ENCODE measurements around the gene PIP5KL1.

Gene PIP5KL1

GRCh38 chr9:127907867-127908659, 22.5 kb downstream of the PIP5KL1 start:
- Histone ChIP-seq H3K36me3 (ENCODE audit: control insufficient read depth in 1 of 2, insufficient read depth in 2 of 2, low read depth in 1 of 2, low read length in 2 of 2) (peaks cover 45 to 52% of the 10 kb centered on the region in 2 experiments), H3K4ac (ENCODE audit: low read depth in 1 of 2, low read length in 2 of 2) (no peak overlapping the region), H3K4me1 (ENCODE audit: control insufficient read depth, insufficient read depth, low read depth, low read length) (peaks cover 22% of the 10 kb centered on the region), H3K4me3 (ENCODE audit: insufficient read depth in 1 of 2, low read depth in 1 of 2, low read length in 2 of 2) (no peak overlapping the region), H2BK5ac (ENCODE audit: low read depth, low read length, poor library complexity, severe bottlenecking) (no peak overlapping the region), H4K8ac (ENCODE audit: low read length) (no peak overlapping the region), H2AFZ (ENCODE audit: low read depth, low read length) (no peak overlapping the region), H3K9me3 (ENCODE audit: control insufficient read depth, low read length) (no peaks in the 10 kb centered on the region), H2BK15ac (ENCODE audit: low read depth, poor library complexity, severe bottlenecking) (no peak overlapping the region), H2AK5ac (ENCODE audit: low read length, severe bottlenecking) (no peak overlapping the region), H3K14ac (ENCODE audit: low read length in 2 of 2) (no peak overlapping the region), H3K27me3 (ENCODE audit: control insufficient read depth in 1 of 2, insufficient read depth in 1 of 2, low read length in 2 of 2) (no peaks in the 10 kb centered on the region), H2BK120ac (ENCODE audit: low read depth, low read length) (no peak overlapping the region), H3K4me2 (ENCODE audit: low read length, poor library complexity, severe bottlenecking) (no peak overlapping the region), H3K23ac (ENCODE audit: low read length in 2 of 2) (no peak overlapping the region), H2BK12ac (ENCODE audit: low read length in 2 of 2) (no peak overlapping the region), H3K9ac (ENCODE audit: low read length) (no peak overlapping the region), H4K91ac (ENCODE audit: low read length) (no peak overlapping the region), H3K79me1 (replicated peaks; ENCODE audit: low read length, poor library complexity, severe bottlenecking) (peaks cover 7% of the 10 kb centered on the region), H3K18ac (ENCODE audit: low read depth in 1 of 2, low read length in 2 of 2) (no peak overlapping the region), H3K27ac (ENCODE audit: low read length, poor library complexity, severe bottlenecking) (no peak overlapping the region)
- 89% methylated on average over 34 of the region's 35 CpGs for WGBS
- no peak for DNase-seq

DNA sequence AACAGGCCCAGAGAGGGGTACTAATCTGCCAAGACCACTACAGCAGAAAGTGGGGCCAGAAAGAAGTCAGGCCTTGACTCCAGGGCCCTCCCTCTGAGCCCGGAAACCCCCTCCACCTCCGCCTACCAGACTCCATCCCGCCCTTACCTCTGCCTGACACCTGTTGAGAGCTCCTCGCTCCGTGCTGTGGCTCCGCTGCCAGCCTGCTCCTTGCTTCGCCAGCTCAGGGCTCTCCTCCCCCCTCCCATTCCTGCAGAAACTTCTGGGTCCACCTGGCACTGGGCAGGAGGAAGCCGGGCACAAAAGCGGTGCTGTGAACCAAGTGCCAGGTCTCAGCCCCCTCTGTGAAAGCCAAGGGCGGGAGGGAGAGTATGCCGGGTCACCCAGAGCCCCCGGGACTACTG, 24.8 kb downstream of the PIP5KL1 start:
- H3K79me1 ChIP-seq (replicated peaks; ENCODE audit: low read length, poor library complexity, severe bottlenecking), result peaks cover 5% of the 10 kb centered on the region
- H3K9ac ChIP-seq (ENCODE audit: low read length), result peak overlapping the region; percentile 29
- peak overlapping the region; percentile 88 for H4K91ac ChIP-seq (ENCODE audit: low read length)
- no peak overlapping the region for H3K14ac ChIP-seq (ENCODE audit: low read length in 2 of 2)
- WGBS, result 94% methylated on average over 12 of the region's 12 CpGs
- H2BK5ac ChIP-seq (ENCODE audit: low read depth, low read length, poor library complexity, severe bottlenecking), result no peak overlapping the region
- H4K8ac ChIP-seq (ENCODE audit: low read length), result no peak overlapping the region
- H3K4me2 ChIP-seq (ENCODE audit: low read length, poor library complexity, severe bottlenecking), result no peak overlapping the region
- H3K4me3 ChIP-seq (ENCODE audit: insufficient read depth in 1 of 2, low read depth in 1 of 2, low read length in 2 of 2), result no peak overlapping the region
- peak overlapping the region in 1 of 2 experiments; percentile 48 for H3K18ac ChIP-seq (ENCODE audit: low read depth in 1 of 2, low read length in 2 of 2)
- H2AFZ ChIP-seq (ENCODE audit: low read depth, low read length), result no peak overlapping the region
- H3K36me3 ChIP-seq (ENCODE audit: control insufficient read depth in 1 of 2, insufficient read depth in 2 of 2, low read depth in 1 of 2, low read length in 2 of 2), result peaks cover 24 to 29% of the 10 kb centered on the region in 2 experiments
- no peak overlapping the region for H3K27ac ChIP-seq (ENCODE audit: low read length, poor library complexity, severe bottlenecking)
- H3K4ac ChIP-seq (ENCODE audit: low read depth in 1 of 2, low read length in 2 of 2), result no peak overlapping the region
- H2BK12ac ChIP-seq (ENCODE audit: low read length in 2 of 2), result peak overlapping the region in 1 of 2 experiments; percentile 50
- no peak overlapping the region for H2BK120ac ChIP-seq (ENCODE audit: low read depth, low read length)
- peak overlapping the region; percentile 9 for H2AK5ac ChIP-seq (ENCODE audit: low read length, severe bottlenecking)
- no peak overlapping the region for H2BK15ac ChIP-seq (ENCODE audit: low read depth, poor library complexity, severe bottlenecking)
- H3K4me1 ChIP-seq (ENCODE audit: control insufficient read depth, insufficient read depth, low read depth, low read length), result peaks cover 26% of the 10 kb centered on the region
- no peaks in the 10 kb centered on the region for H3K9me3 ChIP-seq (ENCODE audit: control insufficient read depth, low read length)
- H3K27me3 ChIP-seq (ENCODE audit: control insufficient read depth in 1 of 2, insufficient read depth in 1 of 2, low read length in 2 of 2), result no peaks in the 10 kb centered on the region
- DNase-seq, result no peak
- no peak overlapping the region for H3K23ac ChIP-seq (ENCODE audit: low read length in 2 of 2)

GRCh38 chr9:127905004-127905728, 25.4 kb downstream of the PIP5KL1 start:
- Histone ChIP-seq H3K18ac (ENCODE audit: low read depth in 1 of 2, low read length in 2 of 2) (peak overlapping the region; percentile 37 to 69), H2BK5ac (ENCODE audit: low read depth, low read length, poor library complexity, severe bottlenecking) (no peak overlapping the region), H2AFZ (ENCODE audit: low read depth, low read length) (no peak overlapping the region), H4K91ac (ENCODE audit: low read length) (peak overlapping the region; percentile 88), H3K27me3 (ENCODE audit: control insufficient read depth in 1 of 2, insufficient read depth in 1 of 2, low read length in 2 of 2) (no peaks in the 10 kb centered on the region), H3K4me1 (ENCODE audit: control insufficient read depth, insufficient read depth, low read depth, low read length) (peaks cover 24% of the 10 kb centered on the region), H2BK120ac (ENCODE audit: low read depth, low read length) (peak overlapping the region; percentile 71), H3K9me3 (ENCODE audit: control insufficient read depth, low read length) (no peaks in the 10 kb centered on the region), H3K23ac (ENCODE audit: low read length in 2 of 2) (no peak overlapping the region), H4K8ac (ENCODE audit: low read length) (peak overlapping the region; percentile 66), H3K14ac (ENCODE audit: low read length in 2 of 2) (no peak overlapping the region), H3K36me3 (ENCODE audit: control insufficient read depth in 1 of 2, insufficient read depth in 2 of 2, low read depth in 1 of 2, low read length in 2 of 2) (peaks cover 21 to 23% of the 10 kb centered on the region in 2 experiments), H3K4me2 (ENCODE audit: low read length, poor library complexity, severe bottlenecking) (no peak overlapping the region), H3K27ac (ENCODE audit: low read length, poor library complexity, severe bottlenecking) (no peak overlapping the region), H2BK12ac (ENCODE audit: low read length in 2 of 2) (peak overlapping the region; percentile 50 to 59), H2BK15ac (ENCODE audit: low read depth, poor library complexity, severe bottlenecking) (peak overlapping the region; percentile 60), H3K4me3 (ENCODE audit: insufficient read depth in 1 of 2, low read depth in 1 of 2, low read length in 2 of 2) (no peak overlapping the region), H3K4ac (ENCODE audit: low read depth in 1 of 2, low read length in 2 of 2) (peak overlapping the region; percentile 29 to 90), H3K79me1 (replicated peaks; ENCODE audit: low read length, poor library complexity, severe bottlenecking) (peaks cover 3% of the 10 kb centered on the region), H2AK5ac (ENCODE audit: low read length, severe bottlenecking) (peak overlapping the region; percentile 15), H3K9ac (ENCODE audit: low read length) (peak overlapping the region; percentile 29)
- no peak for DNase-seq
- 77% methylated on average over 5 of the region's 5 CpGs for WGBS

GRCh38 chr9:127904561-127905003, 26.0 kb downstream of the PIP5KL1 start:
- H3K27ac ChIP-seq (ENCODE audit: low read length, poor library complexity, severe bottlenecking), result no peak overlapping the region
- peak overlapping the region; percentile 30 for H2AK5ac ChIP-seq (ENCODE audit: low read length, severe bottlenecking)
- H3K4me2 ChIP-seq (ENCODE audit: low read length, poor library complexity, severe bottlenecking), result no peak overlapping the region
- H3K79me1 ChIP-seq (replicated peaks; ENCODE audit: low read length, poor library complexity, severe bottlenecking), result peaks cover 3% of the 10 kb centered on the region
- no peak overlapping the region for H2AFZ ChIP-seq (ENCODE audit: low read depth, low read length)
- peak overlapping the region; percentile 85 for H4K8ac ChIP-seq (ENCODE audit: low read length)
- no peak overlapping the region for H2BK5ac ChIP-seq (ENCODE audit: low read depth, low read length, poor library complexity, severe bottlenecking)
- 79% methylated on average over 11 of the region's 12 CpGs for WGBS
- H3K36me3 ChIP-seq (ENCODE audit: control insufficient read depth in 1 of 2, insufficient read depth in 2 of 2, low read depth in 1 of 2, low read length in 2 of 2), result peaks cover 15 to 17% of the 10 kb centered on the region in 2 experiments
- H3K4me3 ChIP-seq (ENCODE audit: insufficient read depth in 1 of 2, low read depth in 1 of 2, low read length in 2 of 2), result no peak overlapping the region
- peak overlapping the region; percentile 92 for H2BK15ac ChIP-seq (ENCODE audit: low read depth, poor library complexity, severe bottlenecking)
- no peaks in the 10 kb centered on the region for H3K27me3 ChIP-seq (ENCODE audit: control insufficient read depth in 1 of 2, insufficient read depth in 1 of 2, low read length in 2 of 2)
- H2BK120ac ChIP-seq (ENCODE audit: low read depth, low read length), result peak overlapping the region; percentile 71
- peak overlapping the region; percentile 18 to 50 for H2BK12ac ChIP-seq (ENCODE audit: low read length in 2 of 2)
- no peak overlapping the region for H3K23ac ChIP-seq (ENCODE audit: low read length in 2 of 2)
- peak overlapping the region; percentile 29 to 90 for H3K4ac ChIP-seq (ENCODE audit: low read depth in 1 of 2, low read length in 2 of 2)
- H3K14ac ChIP-seq (ENCODE audit: low read length in 2 of 2), result no peak overlapping the region
- peaks cover 28% of the 10 kb centered on the region for H3K4me1 ChIP-seq (ENCODE audit: control insufficient read depth, insufficient read depth, low read depth, low read length)
- peak overlapping the region; percentile 69 to 92 for H3K18ac ChIP-seq (ENCODE audit: low read depth in 1 of 2, low read length in 2 of 2)
- peak overlapping the region; percentile 70 for H3K9ac ChIP-seq (ENCODE audit: low read length)
- no peak for DNase-seq
- H4K91ac ChIP-seq (ENCODE audit: low read length), result peak overlapping the region; percentile 66
- no peaks in the 10 kb centered on the region for H3K9me3 ChIP-seq (ENCODE audit: control insufficient read depth, low read length)
